A549 (cell line): Measurements from ENCODE around the gene SPP2. TPM values are rescaled to one million over a fixed set of nuclear protein-coding genes. Genes with fewer than 3 reads are reported as not detected.

ENCODE experiments used
- ATAC-seq, 2 experiments: fragments of 200-7000 bp in 1 of 2; fragments of >200 bp in 1 of 2; cut with Nextera tagmentation in 1 of 2; cut with Tn5 transposase in 1 of 2; 3 replicates each; pipeline versions ENCODE4 v1.8.0 to v1.9.1; 2018 to 2020; ENCODE audit warnings: mild to moderate bottlenecking in 1 of 2, moderate library complexity in 1 of 2
- CTCF ChIA-PET: fragments of 300-600 bp; sonication (Branson Sonifier 250); formaldehyde crosslinking; extraction: SDS; loops from one replicate; lab custom pipeline; 2021; ENCODE audit warnings: antibody characterized with exemption, inconsistent platforms; lab: Yijun Ruan, JAX
- POLR2A ChIA-PET: fragments of 350-600 bp; formaldehyde crosslinking; extraction: SDS; loops from one replicate; lab custom pipeline; 2021; ENCODE audit warnings: antibody characterized with exemption, inconsistent platforms; lab: Yijun Ruan, JAX
- DNase-seq, 2 experiments: peaks; one replicate each; pipeline versions ENCODE4 v3.0.0 to v3.0.0-alpha.2; 2011 to 2016; ENCODE audit warnings: low read depth in 1 of 2, low spot score in 1 of 2
- FAIRE-seq: peaks from 2 replicates; lab custom pipeline; 2011; peaks lifted over from hg19 to GRCh38; lab: Jason Lieb, UNC
- H3K27ac ChIP-seq, 2 experiments: fragments of >200 bp; sonication (Bioruptor Twin); formaldehyde crosslinking; 3 replicates each; pipeline ENCODE4 v1.5.1; 2016 to 2017
- H3K4me1 ChIP-seq: fragments of >200 bp; sonication (Bioruptor Twin); formaldehyde crosslinking; 3 replicates; pipeline ENCODE4 v1.6.1; 2016
- H3K4me2 ChIP-seq: fragments of >200 bp; sonication (Bioruptor Twin); formaldehyde crosslinking; 3 replicates; pipeline ENCODE4 v1.6.1; 2016
- H3K4me3 ChIP-seq: fragments of >200 bp; sonication (Bioruptor Twin); formaldehyde crosslinking; 3 replicates; pipeline ENCODE4 v1.5.1; 2016
- H3K9me3 ChIP-seq: fragments of >200 bp; sonication (Bioruptor Twin); formaldehyde crosslinking; 3 replicates; pipeline ENCODE4 v1.6.1; 2016
- FOXS1 ChIP-seq: fragments of 250-450 bp; sonication (Bioruptor Pico); IDR thresholded peaks from 2 replicates; pipeline ENCODE4 v1.5.0; 2020; ENCODE audit warnings: mild to moderate bottlenecking, moderate library complexity
- JUN ChIP-seq, 2 experiments: fragments of >200 bp; sonication (Bioruptor Twin); formaldehyde crosslinking; IDR thresholded peaks; 2 replicates in 1 of 2; 3 replicates in 1 of 2; pipeline ENCODE4 v1.6.1; 2016 to 2017
- KDM5A ChIP-seq: fragments of 200-600 bp; sonication (generic); IDR thresholded peaks from 2 replicates; pipeline ENCODE4 v1.6.1; 2016; ENCODE audit warnings: antibody characterized with exemption, mild to moderate bottlenecking
- POLR2AphosphoS2 ChIP-seq: conservative IDR thresholded peaks from 2 replicates; pipeline ENCODE4 v1.6.1; 2012; ENCODE audit warnings: low read length, improper control_type of control experiment, inconsistent platforms
- ZFP36 ChIP-seq: fragments of 450-650 bp; IDR thresholded peaks from 2 replicates; pipeline ENCODE4 v1.6.1; 2014; ENCODE audit warnings: borderline replicate concordance; ENCODE audit not compliant: partially characterized antibody
- WGBS: methylation state at CpG from one replicate; pipeline ENCODE4 v1.1.6; 2017; ENCODE audit errors: missing lambda C conversion rate; 5-methylcytosine and 5-hydroxymethylcytosine counted together
- polyA plus RNA-seq, 4 experiments: library from polyadenylated mRNA; depleted of rRNA in 3 of 4; stranded (reverse); fragments of >200 nt; fragmentation: RNase III in 1 of 4; extraction: RNeasy Plus Mini Kit Qiagen cat#74134 plus additional on column Dnase treatment in 1 of 4; gene quantifications; 2 replicates in 3 of 4; 3 replicates in 1 of 4; pipeline ENCODE4 v1.2.3, GENCODE V29; 2011 to 2017
- TF ChIP-seq, protein P1 (sequence below): fragments of >200 bp; sonication (Bioruptor Twin); formaldehyde crosslinking; IDR thresholded peaks from 2 replicates; pipeline ENCODE4 v1.6.1; 2016
- TF ChIP-seq, protein P2 (sequence below): fragments of 250-450 bp; sonication (Bioruptor Pico); IDR thresholded peaks from 2 replicates; pipeline ENCODE4 v1.5.0; 2021; ENCODE audit warnings: mild to moderate bottlenecking, moderate library complexity, borderline replicate concordance
- TF ChIP-seq, protein P3 (sequence below): fragments of 200-600 bp; sonication (generic); IDR thresholded peaks from 2 replicates; pipeline ENCODE4 v1.6.1; 2016; ENCODE audit warnings: antibody characterized with exemption, mild to moderate bottlenecking, moderate library complexity

SPP2 gene
- polyA plus RNA-seq, 2 of the 4 experiments (the other 2 are of a cell fraction): not detected

DNA sequence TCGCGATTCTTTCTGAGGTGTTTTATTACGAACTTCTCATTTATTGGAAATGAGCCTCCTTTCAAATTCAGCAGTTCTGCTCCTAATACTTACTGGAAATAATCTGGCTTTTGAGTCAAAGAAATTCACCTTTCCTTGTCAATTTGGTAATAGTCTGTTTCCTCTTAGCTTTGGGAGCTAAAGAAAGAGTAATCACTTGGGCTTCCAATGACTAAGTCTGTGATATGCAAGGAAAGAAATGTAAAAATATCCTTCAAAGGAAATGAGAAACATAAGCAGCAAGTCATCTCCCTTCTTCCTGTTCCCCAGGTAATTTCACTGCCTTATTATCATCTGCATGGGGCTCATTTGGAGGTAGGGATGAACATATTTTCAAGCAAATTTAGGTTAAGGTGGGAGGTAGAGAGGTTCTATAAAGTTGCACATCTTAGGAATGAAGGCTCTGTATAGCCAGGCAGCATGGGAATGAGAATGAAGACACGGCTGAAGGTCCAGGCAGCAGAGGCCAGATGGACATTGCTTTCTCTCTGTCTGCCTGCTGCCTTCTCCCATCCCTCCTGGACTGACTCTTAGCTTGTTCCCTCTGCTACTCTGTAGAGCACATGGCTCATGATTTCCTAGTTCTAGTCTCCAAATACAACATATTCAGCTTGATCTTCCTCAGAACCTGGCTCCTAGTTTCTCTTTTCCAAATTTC, 1.0 kb downstream of the SPP2 start:
- no peak for DNase-seq
- no peak; a peak in 1 of 6 replicates for ATAC-seq
- no peaks in the 10 kb centered on the region for H3K4me1 ChIP-seq
- H3K4me2 ChIP-seq: no peak overlapping the region
- no peak overlapping the region for H3K27ac ChIP-seq
- ChIA-PET POLR2A (no interaction called here), CTCF (interaction anchor here (0.7 to 1.3 kb wide), 3 partner anchors 16 to 26 kb away, joined by 3 to 4 read pairs (median 3); no protein-coding TSS in a partner anchor)
- H3K4me3 ChIP-seq: no peak overlapping the region
- WGBS: 92% methylated on average over 4 of the region's 4 CpGs
- no peaks in the 10 kb centered on the region for H3K9me3 ChIP-seq
- no peak for FAIRE-seq
- no peak for TF ChIP-seq KDM5A
- TF ChIP-seq, protein P1, sequence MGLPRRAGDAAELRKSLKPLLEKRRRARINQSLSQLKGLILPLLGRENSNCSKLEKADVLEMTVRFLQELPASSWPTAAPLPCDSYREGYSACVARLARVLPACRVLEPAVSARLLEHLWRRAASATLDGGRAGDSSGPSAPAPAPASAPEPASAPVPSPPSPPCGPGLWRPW: no peak

DNA sequence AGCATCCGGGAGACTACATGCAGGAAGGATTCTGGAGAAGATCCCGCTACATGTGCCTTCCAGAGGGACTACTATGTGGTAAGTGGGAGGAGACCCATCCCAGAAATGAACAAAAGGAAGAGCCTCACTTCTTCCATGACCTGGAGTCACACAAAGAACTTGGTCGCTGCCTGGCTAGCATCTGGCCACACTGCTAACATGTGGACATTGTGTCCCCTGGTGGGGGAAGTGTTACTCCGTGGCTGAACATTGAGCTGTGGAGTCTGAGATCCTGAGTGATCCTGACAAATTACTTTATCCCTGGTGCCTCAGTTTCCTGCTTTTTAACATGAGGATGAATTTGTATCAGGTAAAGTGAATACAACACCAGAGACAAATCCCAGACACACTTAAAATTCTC, 8.4 kb downstream of the SPP2 start:
- ATAC-seq (no peak), DNase-seq (no peak), FAIRE-seq (no peak)
- TF ChIP-seq ZFP36 (no peak), POLR2AphosphoS2 (no peak)
- TF ChIP-seq, protein P2, sequence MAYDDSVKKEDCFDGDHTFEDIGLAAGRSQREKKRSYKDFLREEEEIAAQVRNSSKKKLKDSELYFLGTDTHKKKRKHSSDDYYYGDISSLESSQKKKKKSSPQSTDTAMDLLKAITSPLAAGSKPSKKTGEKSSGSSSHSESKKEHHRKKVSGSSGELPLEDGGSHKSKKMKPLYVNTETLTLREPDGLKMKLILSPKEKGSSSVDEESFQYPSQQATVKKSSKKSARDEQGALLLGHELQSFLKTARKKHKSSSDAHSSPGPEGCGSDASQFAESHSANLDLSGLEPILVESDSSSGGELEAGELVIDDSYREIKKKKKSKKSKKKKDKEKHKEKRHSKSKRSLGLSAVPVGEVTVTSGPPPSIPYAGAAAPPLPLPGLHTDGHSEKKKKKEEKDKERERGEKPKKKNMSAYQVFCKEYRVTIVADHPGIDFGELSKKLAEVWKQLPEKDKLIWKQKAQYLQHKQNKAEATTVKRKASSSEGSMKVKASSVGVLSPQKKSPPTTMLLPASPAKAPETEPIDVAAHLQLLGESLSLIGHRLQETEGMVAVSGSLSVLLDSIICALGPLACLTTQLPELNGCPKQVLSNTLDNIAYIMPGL (CRISPR knock-in tag): no peak
- TF ChIP-seq, protein P3, sequence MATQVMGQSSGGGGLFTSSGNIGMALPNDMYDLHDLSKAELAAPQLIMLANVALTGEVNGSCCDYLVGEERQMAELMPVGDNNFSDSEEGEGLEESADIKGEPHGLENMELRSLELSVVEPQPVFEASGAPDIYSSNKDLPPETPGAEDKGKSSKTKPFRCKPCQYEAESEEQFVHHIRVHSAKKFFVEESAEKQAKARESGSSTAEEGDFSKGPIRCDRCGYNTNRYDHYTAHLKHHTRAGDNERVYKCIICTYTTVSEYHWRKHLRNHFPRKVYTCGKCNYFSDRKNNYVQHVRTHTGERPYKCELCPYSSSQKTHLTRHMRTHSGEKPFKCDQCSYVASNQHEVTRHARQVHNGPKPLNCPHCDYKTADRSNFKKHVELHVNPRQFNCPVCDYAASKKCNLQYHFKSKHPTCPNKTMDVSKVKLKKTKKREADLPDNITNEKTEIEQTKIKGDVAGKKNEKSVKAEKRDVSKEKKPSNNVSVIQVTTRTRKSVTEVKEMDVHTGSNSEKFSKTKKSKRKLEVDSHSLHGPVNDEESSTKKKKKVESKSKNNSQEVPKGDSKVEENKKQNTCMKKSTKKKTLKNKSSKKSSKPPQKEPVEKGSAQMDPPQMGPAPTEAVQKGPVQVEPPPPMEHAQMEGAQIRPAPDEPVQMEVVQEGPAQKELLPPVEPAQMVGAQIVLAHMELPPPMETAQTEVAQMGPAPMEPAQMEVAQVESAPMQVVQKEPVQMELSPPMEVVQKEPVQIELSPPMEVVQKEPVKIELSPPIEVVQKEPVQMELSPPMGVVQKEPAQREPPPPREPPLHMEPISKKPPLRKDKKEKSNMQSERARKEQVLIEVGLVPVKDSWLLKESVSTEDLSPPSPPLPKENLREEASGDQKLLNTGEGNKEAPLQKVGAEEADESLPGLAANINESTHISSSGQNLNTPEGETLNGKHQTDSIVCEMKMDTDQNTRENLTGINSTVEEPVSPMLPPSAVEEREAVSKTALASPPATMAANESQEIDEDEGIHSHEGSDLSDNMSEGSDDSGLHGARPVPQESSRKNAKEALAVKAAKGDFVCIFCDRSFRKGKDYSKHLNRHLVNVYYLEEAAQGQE: no peak
- Histone ChIP-seq H3K9me3 (no peaks in the 10 kb centered on the region), H3K4me1 (no peaks in the 10 kb centered on the region), H3K4me2 (no peak overlapping the region), H3K27ac (no peak overlapping the region), H3K4me3 (no peak overlapping the region)
- 79% methylated on average over 4 of the region's 4 CpGs for WGBS
- POLR2A ChIA-PET: no interaction called here
- CTCF ChIA-PET: no interaction called here

DNA sequence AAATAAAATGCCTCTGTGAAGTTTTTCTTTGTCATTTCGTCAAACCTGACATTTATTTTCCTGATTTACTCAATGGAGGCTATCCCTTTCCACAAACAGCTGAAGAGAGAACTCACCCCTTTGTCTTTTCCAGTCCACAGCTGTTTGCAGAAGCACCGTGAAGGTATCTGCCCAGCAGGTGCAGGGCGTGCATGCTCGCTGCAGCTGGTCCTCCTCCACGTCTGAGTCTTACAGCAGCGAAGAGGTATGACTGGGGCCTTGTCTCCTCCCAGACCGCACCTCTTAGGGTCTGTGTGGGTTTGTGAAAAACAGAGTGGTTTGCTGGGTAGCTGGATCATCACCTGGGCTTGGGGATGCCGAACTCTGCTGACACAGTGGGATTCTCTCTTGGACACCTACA, 9.7 kb downstream of the SPP2 start:
- POLR2A ChIA-PET: no interaction called here
- no peak overlapping the region for H3K4me2 ChIP-seq
- FAIRE-seq (no peak), ATAC-seq (no peak), DNase-seq (no peak)
- H3K4me1 ChIP-seq: no peaks in the 10 kb centered on the region
- no peak overlapping the region for H3K4me3 ChIP-seq
- TF ChIP-seq FOXS1 (no peak), JUN (IDR thresholded peaks at IDR 0.05) (no peak)
- TF ChIP-seq, protein P3: no peak
- no peaks in the 10 kb centered on the region for H3K9me3 ChIP-seq
- CTCF ChIA-PET: interaction anchor here (1.4 kb wide), 2 partner anchors 8 to 484 kb away, joined by 3 to 4 read pairs; no protein-coding TSS in a partner anchor
- H3K27ac ChIP-seq: no peak overlapping the region
- WGBS: 81% methylated on average over 8 of the region's 8 CpGs
